Activated CD8-positive, alpha-beta T cell treated with anti-CD3 and anti-CD28 coated beads for 36 hours (primary cell): ENCODE data around the gene PKNOX2. TPM values are rescaled to one million over a fixed set of nuclear protein-coding genes. Genes with fewer than 3 reads are reported as not detected.

Experiments used
- ATAC-seq: fragments of 200-7000 bp; cut with Tn5 transposase; one replicate; pipeline ENCODE4 v1.10.0; 2021; ENCODE audit warnings: mild to moderate bottlenecking, moderate library complexity
- CTCF ChIA-PET: fragments of 350-600 bp; sonication (Branson Sonifier 250); formaldehyde crosslinking; loops from one replicate; lab custom pipeline; 2021; ENCODE audit warnings: antibody characterized with exemption; lab: Charles Lee
- POLR2A ChIA-PET: fragments of 350-600 bp; sonication (Branson Sonifier 250); formaldehyde crosslinking; loops from one replicate; lab custom pipeline; 2021; ENCODE audit warnings: antibody characterized with exemption; lab: Charles Lee
- DNase-seq: peaks from one replicate; pipeline ENCODE4 v3.0.0-alpha.2; 2020
- H3K27ac Mint-ChIP-seq: one replicate; pipeline ENCODE4 v1.8.0; 2021; ENCODE audit warnings: mild to moderate bottlenecking, mixed read lengths
- H3K27me3 Mint-ChIP-seq: one replicate; pipeline ENCODE4 v1.8.0; 2021; ENCODE audit warnings: mixed read lengths
- H3K36me3 Mint-ChIP-seq: one replicate; pipeline ENCODE4 v1.8.0; 2021; ENCODE audit warnings: low read depth, mixed read lengths
- H3K4me1 Mint-ChIP-seq: one replicate; pipeline ENCODE4 v1.8.0; 2021; ENCODE audit warnings: low read depth, mixed read lengths
- H3K4me3 Mint-ChIP-seq: one replicate; pipeline ENCODE4 v1.8.0; 2021; ENCODE audit warnings: mild to moderate bottlenecking, moderate library complexity, mixed read lengths
- H3K9me3 Mint-ChIP-seq: one replicate; pipeline ENCODE4 v1.8.0; 2021; ENCODE audit warnings: mixed read lengths
- intact Hi-C: fragments of 100-400 bp; cut with micrococcal nuclease; formaldehyde crosslinking; loops from one replicate; pipeline ENCODE4 v1.10.0; 2022
- total RNA-seq, 2 experiments: library from RNA; stranded (reverse); gene quantifications; one replicate each; pipeline ENCODE4 v1.2.3, GENCODE V29; 2021
- TF ChIP-seq, protein P1 (sequence below): fragments of 200-600 bp; IDR thresholded peaks from one replicate; pipeline ENCODE4 v1.8.0; 2022; ENCODE audit warnings: antibody characterized with exemption, mild to moderate bottlenecking

The PKNOX2 gene
- total RNA-seq, 2 experiments from 2014 or later: not detected

DNA sequence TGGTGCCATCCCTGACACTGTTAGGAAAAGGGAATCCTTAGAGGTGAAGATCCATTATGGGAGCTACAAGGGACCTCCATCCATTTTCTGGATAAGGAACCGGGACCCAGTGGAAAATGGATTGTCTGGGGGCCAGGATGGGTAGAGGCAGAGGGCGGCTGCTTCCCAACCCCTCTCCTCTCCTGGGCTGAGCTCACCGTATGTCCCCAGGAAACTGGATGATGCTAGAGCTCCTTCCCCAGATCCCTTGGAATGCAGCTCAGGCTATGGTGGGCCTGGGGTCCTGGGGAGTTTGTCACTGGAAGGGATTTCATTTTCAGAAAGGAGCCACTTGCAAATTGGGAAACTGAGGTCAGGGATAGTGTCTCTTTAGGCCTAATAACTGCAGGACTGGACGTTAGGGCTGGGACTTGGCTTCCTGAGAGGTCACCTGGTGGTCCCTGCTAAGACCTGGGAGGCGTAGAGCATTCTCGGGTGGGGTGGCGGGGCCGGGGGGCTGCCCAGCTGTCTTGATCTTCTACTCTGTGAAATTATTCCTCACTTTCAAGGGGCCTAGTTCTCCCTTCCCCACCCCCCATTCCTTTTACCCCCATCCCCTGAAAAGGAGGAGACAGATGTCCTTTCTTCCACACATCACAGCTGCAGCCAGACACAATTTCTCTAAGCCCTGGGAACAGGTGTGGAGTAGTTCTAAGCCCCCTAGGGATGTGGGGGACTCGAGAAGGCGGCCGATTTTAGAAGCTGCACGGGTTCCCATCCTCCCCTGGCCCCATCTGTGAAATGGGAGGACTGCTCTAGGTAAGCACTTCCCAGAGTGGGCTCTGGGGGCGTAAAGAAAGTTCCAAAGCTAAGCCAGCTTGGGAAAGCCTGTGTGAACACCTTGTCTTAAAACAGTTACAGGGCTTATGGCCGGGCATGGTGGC, 99.8 kb downstream of the PKNOX2 start:
- TF ChIP-seq, protein P1, sequence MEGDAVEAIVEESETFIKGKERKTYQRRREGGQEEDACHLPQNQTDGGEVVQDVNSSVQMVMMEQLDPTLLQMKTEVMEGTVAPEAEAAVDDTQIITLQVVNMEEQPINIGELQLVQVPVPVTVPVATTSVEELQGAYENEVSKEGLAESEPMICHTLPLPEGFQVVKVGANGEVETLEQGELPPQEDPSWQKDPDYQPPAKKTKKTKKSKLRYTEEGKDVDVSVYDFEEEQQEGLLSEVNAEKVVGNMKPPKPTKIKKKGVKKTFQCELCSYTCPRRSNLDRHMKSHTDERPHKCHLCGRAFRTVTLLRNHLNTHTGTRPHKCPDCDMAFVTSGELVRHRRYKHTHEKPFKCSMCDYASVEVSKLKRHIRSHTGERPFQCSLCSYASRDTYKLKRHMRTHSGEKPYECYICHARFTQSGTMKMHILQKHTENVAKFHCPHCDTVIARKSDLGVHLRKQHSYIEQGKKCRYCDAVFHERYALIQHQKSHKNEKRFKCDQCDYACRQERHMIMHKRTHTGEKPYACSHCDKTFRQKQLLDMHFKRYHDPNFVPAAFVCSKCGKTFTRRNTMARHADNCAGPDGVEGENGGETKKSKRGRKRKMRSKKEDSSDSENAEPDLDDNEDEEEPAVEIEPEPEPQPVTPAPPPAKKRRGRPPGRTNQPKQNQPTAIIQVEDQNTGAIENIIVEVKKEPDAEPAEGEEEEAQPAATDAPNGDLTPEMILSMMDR: no peak
- ChIA-PET CTCF (no interaction called here), POLR2A (no interaction called here)
- intact Hi-C loops: no loop called here
- no peak for DNase-seq
- no peak overlapping the region for H3K4me3 Mint-ChIP-seq
- H3K27ac Mint-ChIP-seq: no peak overlapping the region
- H3K4me1 Mint-ChIP-seq: no peaks in the 10 kb centered on the region
- H3K9me3 Mint-ChIP-seq: no peaks in the 10 kb centered on the region
- ATAC-seq: no peak
- H3K36me3 Mint-ChIP-seq: no peaks in the 10 kb centered on the region
- peaks cover 30% of the 10 kb centered on the region for H3K27me3 Mint-ChIP-seq

- CTCF ChIA-PET: no interaction called here
- Mint-ChIP-seq H3K36me3 (no peaks in the 10 kb centered on the region), H3K27me3 (peaks cover 15% of the 10 kb centered on the region), H3K4me3 (no peak overlapping the region), H3K4me1 (no peaks in the 10 kb centered on the region), H3K27ac (no peak overlapping the region), H3K9me3 (no peaks in the 10 kb centered on the region)
- no peak for ATAC-seq
- POLR2A ChIA-PET: no interaction called here
- intact Hi-C loops: no loop called here
- TF ChIP-seq, protein P1: no peak
- DNase-seq: no peak
Measured at GRCh38 chr11:125267548-125267947, 103.0 kb downstream of the PKNOX2 start.

- peaks cover 10% of the 10 kb centered on the region for H3K27me3 Mint-ChIP-seq
- H3K36me3 Mint-ChIP-seq: no peaks in the 10 kb centered on the region
- H3K9me3 Mint-ChIP-seq: no peaks in the 10 kb centered on the region
- POLR2A ChIA-PET: no interaction called here
- no peaks in the 10 kb centered on the region for H3K4me1 Mint-ChIP-seq
- TF ChIP-seq, protein P1: no peak
- ATAC-seq (no peak), DNase-seq (no peak)
- no peak overlapping the region for H3K4me3 Mint-ChIP-seq
- CTCF ChIA-PET: no interaction called here
- H3K27ac Mint-ChIP-seq: no peak overlapping the region
- intact Hi-C loops: no loop called here
Measured at GRCh38 chr11:125268611-125269010, 104.1 kb downstream of the PKNOX2 start.

GRCh38 chr11:125270106-125270505, 105.6 kb downstream of the PKNOX2 start:
- Mint-ChIP-seq H3K36me3 (no peaks in the 10 kb centered on the region), H3K27ac (no peak overlapping the region), H3K27me3 (peaks cover 10% of the 10 kb centered on the region), H3K4me3 (no peak overlapping the region), H3K4me1 (no peaks in the 10 kb centered on the region), H3K9me3 (no peaks in the 10 kb centered on the region)
- no peak for ATAC-seq
- ChIA-PET POLR2A (no interaction called here), CTCF (no interaction called here)
- TF ChIP-seq, protein P1: no peak
- DNase-seq: no peak
- intact Hi-C loops: no loop called here

GRCh38 chr11:125270711-125271110, 106.2 kb downstream of the PKNOX2 start:
- ChIA-PET CTCF (no interaction called here), POLR2A (no interaction called here)
- H3K4me3 Mint-ChIP-seq: no peak overlapping the region
- TF ChIP-seq, protein P1: no peak
- ATAC-seq (no peak), DNase-seq (no peak)
- intact Hi-C loops: no loop called here
- H3K27me3 Mint-ChIP-seq: peaks cover 10% of the 10 kb centered on the region
- H3K4me1 Mint-ChIP-seq: no peaks in the 10 kb centered on the region
- H3K9me3 Mint-ChIP-seq: no peaks in the 10 kb centered on the region
- no peaks in the 10 kb centered on the region for H3K36me3 Mint-ChIP-seq
- H3K27ac Mint-ChIP-seq: no peak overlapping the region
